ACHN (cell line): ENCODE data around the gene FRAS1.
"Not testable (repeated sequence)": the region's sequence is repeated elsewhere in the genome, so short reads cannot be mapped to it uniquely, and the experiment has no call there.

Experiments
- DNase-seq: peaks from one replicate; pipeline ENCODE4 v3.0.0-alpha.2; 2015
- in situ Hi-C: cut with HindIII; loops from 2 replicates; pipeline ENCODE4 v1.10.0; 2017; ENCODE audit warnings: low sequenced_read_pairs, low pct_ligation_motif_present, low pct_unique_long_range_greater_than_20kb

The FRAS1 gene

DNA sequence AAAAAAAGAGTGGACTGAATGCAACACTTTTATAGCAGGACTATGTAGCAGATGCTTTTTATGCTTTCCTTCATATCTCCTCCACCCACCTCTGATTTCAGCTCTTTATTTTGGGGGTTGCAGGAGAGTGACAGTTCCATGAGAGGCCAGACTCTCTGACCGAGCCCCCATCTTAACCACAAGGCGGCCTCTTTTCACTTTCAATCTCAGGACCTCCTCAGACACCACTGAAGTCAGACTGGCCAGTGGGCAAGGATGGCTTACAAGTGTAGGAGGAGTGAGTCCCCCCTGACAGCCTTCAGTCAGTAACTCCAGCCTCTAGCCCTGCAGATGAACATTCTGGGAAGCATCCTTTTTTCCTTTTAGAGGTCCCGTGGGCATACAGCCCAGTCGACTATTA lies 140.8 kb downstream of the FRAS1 start:
- in situ Hi-C loops, result no loop called here
- DNase-seq, result no peak

DNA sequence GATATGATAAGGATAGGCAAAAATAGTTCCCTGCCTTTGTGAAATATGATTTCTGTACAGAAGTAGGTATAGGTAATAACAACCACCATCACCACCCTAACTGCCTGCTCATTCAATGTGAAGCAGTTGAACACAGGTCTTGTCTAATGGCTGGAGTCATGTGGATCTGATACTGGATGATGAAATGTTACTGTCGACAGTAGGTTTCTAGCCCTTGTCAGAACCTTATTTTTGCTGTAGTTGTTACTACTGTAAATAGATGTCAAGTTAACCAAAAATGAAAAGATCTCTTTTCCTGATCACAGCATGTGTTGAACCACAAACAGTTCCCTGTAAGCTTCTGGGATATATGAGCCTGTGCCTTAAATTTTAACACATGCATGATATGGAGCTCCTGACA lies 142.9 kb downstream of the FRAS1 start:
- in situ Hi-C loops, result no loop called here

DNA sequence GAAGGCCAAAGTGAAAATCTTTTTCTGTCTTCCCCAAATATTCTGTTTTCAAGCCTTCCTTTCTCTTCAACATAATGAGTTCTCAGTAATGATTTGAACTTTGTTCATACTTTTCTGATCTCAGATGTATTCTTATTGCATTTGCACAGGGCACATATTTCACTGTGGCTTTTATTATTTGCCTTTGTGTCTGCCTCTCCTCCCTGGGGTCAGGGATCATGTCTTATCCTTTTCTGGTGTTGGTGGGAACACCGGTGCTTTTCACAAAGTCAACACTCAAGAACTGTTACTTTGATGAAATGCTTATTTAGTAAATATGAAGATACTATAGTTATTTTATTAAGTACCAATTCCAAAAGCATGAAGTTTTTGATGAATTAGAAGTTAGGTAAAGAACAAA lies 143.8 kb downstream of the FRAS1 start:
- in situ Hi-C loops, result no loop called here
- no peak for DNase-seq

More for the DNA sequence above, 142.9 kb downstream of the FRAS1 start:
- DNase-seq, result no peak

DNA sequence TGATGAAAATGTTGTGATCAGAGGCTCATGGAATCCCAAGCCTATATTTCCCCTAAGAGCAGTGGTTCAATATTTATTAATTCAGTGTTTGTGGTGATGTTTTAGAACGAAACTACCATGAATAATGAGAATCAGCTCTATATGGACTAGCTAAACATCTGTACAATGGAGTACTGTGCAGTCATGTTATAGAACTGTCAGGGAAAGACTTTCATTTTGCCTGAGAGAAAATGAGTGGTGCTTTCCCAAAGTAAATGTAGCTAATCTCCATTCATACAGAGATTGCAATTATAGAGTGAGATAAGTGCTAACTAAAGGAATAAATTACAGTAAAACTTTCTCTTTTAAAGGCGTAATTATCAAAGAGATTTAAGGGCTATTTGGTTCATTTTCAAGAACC lies 147.1 kb downstream of the FRAS1 start:
- no peak for DNase-seq
- in situ Hi-C loops, result no loop called here

DNA sequence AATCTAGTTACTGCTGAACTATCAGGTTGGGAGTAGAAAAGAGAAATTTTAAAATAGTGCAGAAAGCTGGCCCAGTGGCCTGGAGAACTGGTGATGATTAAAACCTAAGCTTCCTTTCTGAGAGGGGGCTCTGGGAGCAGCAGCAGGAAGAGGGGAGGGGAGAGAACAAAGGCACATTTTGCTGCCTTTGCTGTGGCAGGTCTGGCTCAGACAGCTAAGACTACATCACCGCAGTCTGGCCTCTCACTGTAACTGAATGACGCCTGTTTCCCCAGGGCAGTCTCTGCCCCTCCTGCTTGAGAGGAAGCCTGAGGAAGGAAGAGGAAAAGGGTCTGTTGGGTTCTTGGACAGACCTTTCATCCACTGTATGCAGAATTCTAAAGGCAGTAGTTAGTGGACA lies 148.5 kb downstream of the FRAS1 start:
- in situ Hi-C loops, result no loop called here

DNA sequence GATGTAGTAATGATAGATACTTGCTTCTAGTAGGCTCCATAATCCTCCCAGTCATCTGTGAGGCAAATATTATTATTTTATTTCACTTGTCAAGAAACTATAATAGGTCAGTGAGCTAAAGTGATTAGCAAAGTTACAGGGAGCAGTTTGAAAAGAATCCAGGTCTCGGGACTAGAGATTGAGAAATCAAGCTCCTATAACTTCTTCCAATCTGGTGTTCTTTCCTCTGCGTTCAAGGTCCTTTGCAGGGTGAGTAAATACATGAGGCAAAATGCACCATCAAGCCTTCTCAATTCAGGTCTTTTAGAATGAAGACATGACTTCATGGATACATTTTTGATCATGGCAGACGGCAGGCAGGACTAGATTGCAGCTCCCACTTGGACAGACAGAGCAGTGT lies 150.4 kb downstream of the FRAS1 start:
- in situ Hi-C loops, result no loop called here
- DNase-seq, result no peak

More for the DNA sequence above, 148.5 kb downstream of the FRAS1 start:
- no peak for DNase-seq

DNA sequence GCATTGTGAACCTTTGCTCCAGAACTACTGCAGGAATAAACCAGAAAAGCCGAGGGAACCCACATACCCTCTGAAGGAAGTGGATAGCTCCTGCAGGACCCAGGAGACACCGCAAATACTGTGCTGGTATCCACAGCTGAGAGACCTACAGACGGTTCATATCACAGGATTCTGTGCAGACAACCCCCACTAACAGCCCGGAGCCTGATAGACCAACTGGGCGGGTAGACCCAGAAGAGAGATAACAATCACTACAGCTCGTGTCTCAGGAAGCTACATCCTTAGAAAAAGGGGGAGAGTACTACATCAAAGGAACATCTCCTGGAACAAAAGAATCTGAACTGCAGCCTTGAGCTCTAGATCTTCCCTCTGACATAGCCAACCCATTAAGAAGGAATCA lies 150.8 kb downstream of the FRAS1 start:
- no peak for DNase-seq
- in situ Hi-C loops, result no loop called here

DNA sequence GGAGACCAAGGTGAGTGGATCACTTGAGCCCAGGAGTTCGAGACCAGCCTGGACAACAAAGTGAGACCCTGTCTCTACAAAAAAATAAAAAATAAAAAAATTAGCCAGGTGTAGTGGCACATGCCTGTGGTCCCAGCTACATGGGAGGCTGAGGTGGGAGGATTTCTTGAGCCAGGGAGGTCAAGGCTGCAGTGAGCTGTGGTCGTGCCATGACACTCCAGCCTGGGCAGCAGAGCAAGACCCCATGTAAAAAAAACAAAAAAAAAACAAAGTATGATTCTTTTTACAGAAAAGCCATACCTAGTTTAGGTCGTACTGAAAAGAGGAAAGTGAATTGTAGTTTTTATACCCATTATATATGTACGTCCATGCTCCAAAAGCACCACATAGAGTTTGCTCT lies 151.8 kb downstream of the FRAS1 start:
- in situ Hi-C loops, DNase-seq: not testable (repeated sequence)

DNA sequence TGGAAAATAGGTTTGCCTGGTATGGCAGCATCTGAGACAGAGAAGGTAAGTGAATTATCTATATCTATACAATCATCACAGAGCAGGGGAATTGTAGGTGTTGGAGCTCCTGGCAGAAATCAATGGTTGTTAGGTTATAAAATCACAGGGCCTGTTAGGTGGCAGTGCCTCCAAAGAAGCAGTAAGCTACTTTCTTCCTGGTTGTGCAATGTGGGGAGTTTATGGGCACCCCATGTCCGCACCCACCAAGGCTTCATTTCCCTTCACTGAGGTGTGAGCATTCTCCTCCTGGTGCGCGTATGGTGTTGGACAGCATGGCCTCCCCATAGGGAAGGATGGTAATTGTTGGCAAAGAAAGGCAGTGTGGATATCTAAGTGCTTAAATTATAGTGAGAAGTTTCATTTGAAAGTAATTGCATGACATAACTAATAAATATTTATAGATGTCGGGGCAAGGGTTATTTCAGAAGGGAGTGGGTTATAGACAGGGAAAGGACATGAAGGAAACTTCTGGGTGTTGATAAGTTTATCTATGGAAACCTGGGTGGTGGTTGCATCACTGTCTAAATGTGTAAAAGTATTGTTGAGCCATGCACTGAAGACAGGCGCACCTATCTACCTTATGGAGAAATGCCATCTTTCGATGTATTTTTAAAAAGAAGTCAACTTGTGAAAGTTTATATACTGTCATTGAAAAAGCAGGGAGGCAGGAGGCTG lies 153.7 kb downstream of the FRAS1 start:
- in situ Hi-C loops, result no loop called here
- DNase-seq, result no peak

DNA sequence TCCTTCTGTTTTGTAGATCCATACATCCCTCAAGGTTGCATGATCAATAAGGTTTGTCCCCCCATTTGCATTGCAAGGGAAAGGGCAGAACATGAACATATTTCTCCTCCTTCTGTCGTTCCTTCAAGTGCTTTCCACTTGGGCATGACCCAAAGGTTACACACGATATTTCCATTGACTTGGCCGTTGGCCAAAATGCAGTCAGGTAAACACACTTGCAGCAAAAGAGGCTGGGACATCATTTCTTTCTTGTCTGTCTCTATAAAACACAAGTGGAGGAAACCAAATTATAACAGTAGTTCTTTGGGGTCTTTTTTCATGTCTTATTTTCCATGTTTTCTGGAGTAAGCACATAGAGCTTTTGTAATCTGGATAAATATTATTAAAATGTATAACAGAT lies 156.1 kb downstream of the FRAS1 start:
- no peak for DNase-seq
- in situ Hi-C loops, result no loop called here

DNA sequence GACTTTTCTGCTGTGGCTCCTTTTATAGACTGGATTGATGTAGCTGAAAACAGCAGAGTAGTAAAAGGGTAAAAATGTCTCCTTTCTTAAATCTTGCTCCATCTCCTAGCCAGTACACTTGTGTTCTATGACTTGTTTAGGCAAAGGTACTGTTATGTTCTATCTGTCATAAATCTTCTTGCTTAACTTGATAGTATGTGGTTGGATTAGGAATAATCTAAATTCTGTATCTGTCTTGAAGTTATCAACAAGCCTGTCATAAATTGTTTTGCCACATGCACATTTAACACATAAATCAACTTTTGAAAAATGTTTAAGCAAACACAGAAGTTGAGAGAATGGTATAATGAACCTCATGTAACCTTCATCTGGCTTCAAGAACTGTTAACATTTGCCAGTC lies 157.0 kb downstream of the FRAS1 start:
- in situ Hi-C loops, result no loop called here
- DNase-seq, result no peak

DNA sequence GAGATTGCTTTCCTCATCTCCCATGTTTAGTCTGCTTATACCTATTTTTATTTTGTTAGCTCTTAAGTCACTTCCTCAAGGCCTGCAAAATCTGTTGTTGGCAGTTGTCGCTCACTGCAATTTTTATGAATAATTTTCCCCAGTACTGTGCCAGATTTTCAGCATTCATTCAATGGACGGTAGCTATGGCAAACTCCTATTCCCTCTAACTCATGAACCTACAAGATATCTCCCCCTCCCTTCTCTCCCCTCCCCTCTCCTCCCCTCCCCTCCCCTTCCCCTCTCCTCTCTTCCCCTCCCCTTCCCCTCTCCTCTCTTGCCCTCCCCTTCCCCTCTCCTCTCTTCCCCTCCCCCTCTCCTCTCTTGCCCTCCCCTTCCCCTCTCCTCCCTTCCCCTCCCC lies 160.4 kb downstream of the FRAS1 start:
- DNase-seq, result no peak

DNA sequence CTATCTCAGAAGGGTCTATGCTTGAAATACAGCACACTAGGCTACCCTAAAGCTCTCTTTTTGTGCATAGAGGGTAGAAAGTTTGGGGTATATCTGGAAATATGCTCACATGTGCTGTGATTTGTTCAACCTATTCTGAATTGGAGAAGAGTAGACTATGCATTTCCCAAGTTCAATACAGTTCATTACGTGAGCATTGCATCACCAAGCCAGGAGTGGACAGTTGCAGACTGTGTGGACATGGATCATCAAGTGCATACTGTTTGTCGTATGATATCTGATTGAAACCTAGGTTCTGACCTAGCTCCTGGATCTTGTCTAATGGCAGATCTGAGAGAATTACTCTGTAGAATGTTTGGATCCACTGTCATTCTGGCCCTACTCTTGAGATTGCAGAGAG lies 161.1 kb downstream of the FRAS1 start:
- DNase-seq, result no peak
- in situ Hi-C loops, result no loop called here

More for the DNA sequence above, 160.4 kb downstream of the FRAS1 start:
- in situ Hi-C loops, result no loop called here

DNA sequence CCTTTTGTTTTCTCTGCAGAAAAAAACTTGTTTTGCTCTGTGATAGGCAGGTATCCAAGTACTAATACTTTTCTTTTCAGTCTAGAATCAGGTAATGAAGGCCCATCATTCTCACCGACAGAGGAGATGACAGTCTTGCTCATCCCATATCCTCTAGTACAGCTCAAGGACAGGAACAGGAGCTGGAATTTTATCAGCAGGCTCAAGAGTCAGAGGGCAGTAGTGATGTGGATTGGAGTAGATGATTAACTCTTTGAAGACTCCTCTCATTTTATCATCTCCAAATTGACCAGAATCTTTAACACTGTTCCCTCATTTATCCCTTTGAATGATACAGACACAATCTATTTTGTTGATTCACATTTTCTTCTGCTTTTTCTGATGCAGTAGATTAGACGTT lies 162.7 kb downstream of the FRAS1 start:
- in situ Hi-C loops, result no loop called here
- DNase-seq, result no peak

DNA sequence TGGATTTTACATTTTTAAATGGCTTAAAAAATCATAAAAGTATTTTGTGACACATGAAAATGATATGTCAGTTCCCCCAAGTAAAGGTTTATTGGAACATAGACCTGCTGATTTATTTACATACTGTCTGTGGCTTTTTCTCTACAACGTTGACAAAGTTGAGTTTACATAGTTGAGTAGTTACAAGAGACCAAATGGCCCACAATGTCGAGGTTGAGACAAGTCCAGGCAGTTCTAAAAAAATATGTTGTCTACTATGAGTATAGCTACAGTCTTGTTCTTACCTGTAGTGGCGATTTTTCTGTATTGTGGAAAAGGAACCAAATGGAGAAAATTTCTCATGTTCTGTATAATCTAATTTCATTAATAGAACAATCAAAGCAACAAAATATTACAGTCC lies 163.2 kb downstream of the FRAS1 start:
- DNase-seq, result no peak
- in situ Hi-C loops, result no loop called here

DNA sequence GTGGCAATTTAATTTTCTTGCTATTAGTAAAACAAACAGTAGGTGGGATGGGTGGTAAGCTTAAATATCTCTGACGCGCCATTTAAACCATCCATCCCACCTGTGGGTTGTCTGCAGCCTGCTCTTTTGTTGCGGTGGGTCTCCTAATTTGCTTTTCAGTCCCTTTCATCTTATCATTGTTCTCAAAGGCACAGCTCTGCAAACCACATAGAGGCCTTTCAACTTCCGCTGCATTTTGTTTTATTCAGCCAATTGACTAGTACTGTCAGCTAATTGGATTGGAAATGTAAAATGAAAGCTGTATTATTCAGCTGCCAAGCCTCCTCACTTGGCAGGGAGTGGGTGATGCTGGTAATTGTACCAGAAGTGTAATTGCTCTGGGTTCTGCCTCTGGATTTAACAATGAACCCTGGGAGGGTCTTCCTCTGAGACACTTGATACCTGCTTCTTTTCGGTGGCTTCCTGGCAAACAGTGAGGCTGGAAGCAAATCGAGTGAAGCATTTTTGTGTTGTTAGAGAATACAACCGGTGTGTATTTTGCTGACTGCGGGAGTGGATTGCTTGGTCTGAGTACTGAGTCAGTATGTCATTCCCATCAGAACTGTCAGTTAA lies 165.6 kb downstream of the FRAS1 start:
- DNase-seq, result no peak
- in situ Hi-C loops, result no loop called here

DNA sequence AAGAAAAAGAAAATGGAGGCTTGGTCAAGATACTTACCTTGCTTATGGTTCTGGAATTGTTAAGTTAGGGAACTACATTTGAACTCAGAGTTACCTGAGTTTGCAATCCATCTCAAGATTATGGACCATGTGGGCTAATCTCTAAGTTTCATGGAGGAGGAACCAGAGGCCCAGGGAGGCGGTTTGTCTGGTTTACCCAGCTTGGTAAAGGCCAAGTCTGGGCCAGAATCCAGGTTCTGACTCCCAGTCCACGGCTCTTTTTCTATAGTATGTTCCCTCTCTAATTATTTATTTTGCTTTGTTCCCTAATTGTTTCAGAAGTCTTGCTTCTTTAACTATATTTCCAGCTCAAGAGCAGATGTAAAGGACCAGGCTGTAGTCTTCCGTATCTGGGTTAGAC lies 168.1 kb downstream of the FRAS1 start:
- no peak for DNase-seq
- in situ Hi-C loops, result no loop called here

DNA sequence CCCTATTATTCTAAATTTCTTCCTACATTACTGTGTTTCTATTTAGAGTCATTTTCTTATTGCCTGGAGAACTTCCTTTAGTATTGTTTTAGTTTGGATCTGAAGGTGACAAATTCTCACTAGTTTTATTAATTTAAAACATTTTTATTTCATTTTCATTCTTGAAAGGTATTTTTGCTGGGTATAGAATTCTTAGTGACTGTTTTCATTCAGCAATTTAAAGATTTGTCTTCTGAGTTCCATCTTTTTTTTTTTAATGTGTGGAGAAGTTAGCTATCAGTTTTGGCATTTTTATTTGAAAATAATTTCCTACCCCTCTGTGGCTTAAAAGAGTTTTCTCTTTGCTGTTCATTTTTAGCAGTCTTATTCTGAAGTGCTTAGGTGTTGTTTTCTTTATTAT lies 169.2 kb downstream of the FRAS1 start:
- DNase-seq, result no peak
- in situ Hi-C loops, result no loop called here

DNA sequence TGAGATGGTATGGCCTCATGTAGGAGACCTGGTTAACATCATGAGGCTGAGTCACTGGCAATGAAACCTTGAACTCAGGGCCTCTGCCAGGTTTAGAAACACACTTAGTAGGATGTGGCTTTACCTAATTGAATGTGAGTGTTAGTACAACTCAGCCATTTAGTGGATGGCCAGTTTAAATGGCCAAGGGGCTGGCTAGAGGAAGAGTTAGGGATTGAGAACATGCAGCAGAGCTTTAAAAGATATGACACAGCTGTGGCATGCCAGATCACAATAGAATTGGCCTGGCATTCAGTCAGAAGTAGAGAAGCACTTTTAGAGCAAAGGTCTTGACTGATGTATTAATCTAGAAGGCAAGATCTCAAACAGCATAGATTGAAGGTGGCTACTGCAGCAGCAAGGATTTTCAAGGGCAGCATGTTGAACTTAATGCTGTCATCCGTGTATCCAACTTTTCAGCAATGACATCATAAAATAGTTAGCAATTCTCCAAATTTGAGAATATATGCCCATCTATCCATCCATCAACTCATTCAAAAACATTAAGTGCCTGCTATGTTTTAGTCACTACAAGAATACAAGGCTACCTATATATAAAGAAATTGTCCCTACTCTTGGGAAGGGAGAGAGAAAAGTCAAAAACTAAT lies 170.4 kb downstream of the FRAS1 start:
- in situ Hi-C loops, result no loop called here
- no peak for DNase-seq

DNA sequence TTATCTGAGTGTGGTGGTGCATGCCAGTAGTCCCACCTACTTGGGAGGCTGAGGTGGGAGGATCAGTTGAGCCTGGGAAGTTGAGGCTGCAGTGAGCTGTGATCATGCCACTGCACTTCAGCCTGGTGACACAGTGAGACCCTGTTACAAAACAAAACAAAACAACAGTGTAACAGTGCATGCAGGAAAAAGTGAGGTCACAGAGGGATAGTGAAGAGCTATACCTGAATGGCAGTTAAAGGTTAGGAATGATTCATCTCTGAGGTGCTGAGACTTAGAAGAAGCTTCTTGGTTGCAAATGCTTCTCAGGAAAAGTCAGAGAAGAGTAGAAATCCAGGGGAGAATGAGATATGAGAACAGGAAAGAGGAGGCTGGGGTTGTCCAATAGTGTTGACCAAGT lies 178.7 kb downstream of the FRAS1 start:
- no peak for DNase-seq

More for the DNA sequence above, 178.7 kb downstream of the FRAS1 start:
- in situ Hi-C loops, result no loop called here
